GM12892 (cell line): Measurements from ENCODE around the gene RNF113B.

Experiments
- POLR2A ChIP-seq: IDR thresholded peaks from 2 replicates; pipeline ENCODE4 v1.6.1; 2011; ENCODE audit warnings: low read depth, low read length, control low read depth
- POLR2AphosphoS5 ChIP-seq: IDR thresholded peaks from 2 replicates; pipeline ENCODE4 v1.6.1; 2011; ENCODE audit warnings: low read depth, low read length, control low read depth

GRCh38 chr13:98206946-98207345 lies 29.9 kb upstream of the RNF113B start:
- no peak for TF ChIP-seq POLR2A
- TF ChIP-seq POLR2AphosphoS5 = no peak
